Inflammatory macrophage treated with lipopolysaccharide for 4 hours (primary cell): Measurements from ENCODE around the gene CD80.
"Not testable (repeated sequence)": the region's sequence is repeated elsewhere in the genome, so short reads cannot be mapped to it uniquely, and the experiment has no call there.

Experiments used
- DNase-seq: peaks from one replicate; pipeline ENCODE4 v3.0.0-alpha.2; 2020

The CD80 gene, protein sequence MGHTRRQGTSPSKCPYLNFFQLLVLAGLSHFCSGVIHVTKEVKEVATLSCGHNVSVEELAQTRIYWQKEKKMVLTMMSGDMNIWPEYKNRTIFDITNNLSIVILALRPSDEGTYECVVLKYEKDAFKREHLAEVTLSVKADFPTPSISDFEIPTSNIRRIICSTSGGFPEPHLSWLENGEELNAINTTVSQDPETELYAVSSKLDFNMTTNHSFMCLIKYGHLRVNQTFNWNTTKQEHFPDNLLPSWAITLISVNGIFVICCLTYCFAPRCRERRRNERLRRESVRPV

DNA sequence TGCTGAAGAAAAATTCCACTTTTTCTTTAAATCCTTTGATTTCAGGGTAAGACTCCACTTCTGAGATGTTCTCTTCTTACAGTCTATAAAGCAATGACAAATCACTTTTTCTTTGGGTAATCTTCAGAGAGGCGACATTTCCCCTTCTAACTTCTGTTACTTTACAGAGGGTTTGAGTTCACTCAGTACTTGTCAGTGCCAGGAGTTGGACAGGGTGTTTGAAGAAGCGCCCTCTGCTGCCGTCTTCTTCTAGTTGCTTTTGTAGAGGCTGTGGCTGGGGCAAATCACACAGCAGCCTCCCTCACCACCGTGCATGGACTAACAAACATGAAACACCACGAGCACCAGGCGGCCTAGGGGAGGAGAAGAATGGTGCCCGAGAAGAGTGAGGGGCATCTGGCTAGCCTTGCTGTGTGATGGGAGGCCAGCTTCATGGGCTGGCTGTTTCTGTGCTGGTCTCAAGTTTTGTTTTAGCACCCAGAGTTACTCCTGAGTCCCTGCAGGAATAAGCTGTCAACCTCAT is at the start of gene CD80:
Gene CD80 (minus strand): TSS at position 174 of the 523 bp plus-strand sequence. CDS start 1,886 bp downstream, outside the sequence.
- DNase-seq: peak; percentile 95

DNA sequence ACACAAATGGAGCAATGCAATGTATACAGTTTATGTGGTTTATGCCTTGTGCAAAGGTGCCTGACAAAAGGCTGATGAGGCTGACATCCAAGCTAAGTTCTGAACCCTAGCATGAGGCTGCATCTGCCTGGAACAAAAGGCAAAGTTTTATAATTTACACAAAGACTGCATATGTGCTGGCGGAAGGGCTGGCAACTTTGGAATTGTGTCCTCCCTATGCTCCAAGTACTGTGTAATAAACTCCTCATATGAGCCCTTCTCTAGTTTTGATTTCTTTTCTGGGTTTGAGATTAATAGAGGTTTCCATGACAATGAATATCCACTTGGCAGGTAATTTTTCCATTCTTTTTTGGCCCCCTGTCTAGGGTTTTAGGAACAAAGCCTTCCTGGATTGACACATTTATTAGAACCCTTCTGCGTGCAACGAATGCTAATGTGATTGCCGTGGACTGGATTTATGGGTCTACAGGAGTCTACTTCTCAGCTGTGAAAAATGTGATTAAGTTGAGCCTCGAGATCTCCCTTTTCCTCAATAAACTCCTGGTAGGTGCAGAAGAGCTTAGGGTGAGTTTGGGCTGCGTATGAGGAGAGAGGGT is 49.1 kb upstream of the CD80 start:
- DNase-seq: no peak

DNA sequence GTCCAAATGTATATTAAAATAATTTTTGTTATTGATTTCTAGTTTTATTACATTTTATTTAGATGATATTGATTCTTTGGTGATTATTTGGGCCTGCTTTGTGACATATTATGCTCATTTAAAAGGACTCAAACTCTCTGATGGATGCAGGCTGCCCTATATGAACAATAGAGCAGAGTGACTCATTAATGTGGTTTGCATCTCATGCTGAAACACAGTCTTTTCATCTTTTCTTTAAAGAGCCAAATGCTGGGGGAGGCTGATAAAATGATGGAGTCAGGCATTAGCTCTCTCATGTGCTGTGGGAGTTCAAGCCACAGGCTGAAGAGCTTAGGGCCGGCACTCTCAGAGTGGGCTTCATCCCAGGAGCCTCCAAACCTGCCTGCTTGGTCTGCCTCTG is 45.5 kb upstream of the CD80 start:
- DNase-seq: no peak

DNA sequence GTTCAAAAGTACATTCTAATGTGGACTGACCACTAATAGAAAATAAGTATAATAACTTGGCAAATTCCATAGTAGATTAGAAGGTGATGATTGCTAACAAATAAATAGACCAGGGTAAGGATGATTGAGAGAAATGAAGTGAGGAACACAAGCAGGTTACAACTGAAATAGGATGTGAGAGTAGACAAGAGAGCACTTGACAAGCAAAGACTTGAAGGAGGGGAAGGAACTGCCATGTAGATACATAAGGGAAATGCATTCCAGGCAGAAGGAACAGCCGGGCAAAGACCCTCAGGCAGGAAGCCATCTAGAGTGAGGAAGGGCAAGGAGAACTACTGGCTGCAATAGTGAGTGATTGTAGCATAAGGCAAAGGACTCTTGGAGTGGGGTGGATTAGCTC is 43.3 kb upstream of the CD80 start:
- DNase-seq: no peak

DNA sequence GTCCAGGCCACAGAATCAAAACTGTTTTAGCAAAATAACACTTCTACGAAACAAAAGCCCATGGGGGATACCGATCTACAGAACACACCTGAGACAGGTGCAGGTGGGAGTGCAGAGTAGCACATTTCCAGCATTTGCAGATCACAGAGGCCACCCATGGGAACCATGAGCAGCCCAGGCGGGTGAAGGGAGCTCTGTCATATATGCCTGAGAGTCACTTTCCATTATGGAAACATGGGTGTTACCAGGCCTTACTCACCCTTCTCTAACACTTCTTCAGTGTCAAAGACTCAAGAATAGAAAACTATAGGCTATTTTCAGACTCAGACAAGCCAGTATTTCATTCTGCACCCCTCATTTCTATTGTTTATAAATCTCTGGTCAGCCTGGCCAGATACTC is 41.7 kb upstream of the CD80 start:
- DNase-seq: no peak

DNA sequence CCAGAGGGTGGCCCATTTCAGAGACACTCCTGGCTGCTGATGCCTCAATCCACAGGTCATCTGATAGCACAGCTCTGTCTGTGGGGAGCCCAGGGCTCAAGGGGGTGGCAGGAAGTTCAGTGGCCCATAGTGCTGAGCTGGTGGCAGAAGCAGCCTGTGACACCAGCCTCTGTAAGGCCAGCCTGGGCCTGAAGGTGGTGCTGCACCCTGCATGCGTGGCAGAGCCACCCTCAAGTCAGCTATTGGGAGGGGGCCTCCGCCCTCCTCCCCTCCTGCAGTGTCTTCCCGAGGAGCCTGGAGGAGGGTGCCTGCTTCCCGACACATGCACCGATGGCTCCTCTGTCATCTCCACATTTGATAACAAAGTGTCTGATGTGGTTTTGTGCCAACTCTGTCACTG is 41.3 kb upstream of the CD80 start:
- DNase-seq: no peak

DNA sequence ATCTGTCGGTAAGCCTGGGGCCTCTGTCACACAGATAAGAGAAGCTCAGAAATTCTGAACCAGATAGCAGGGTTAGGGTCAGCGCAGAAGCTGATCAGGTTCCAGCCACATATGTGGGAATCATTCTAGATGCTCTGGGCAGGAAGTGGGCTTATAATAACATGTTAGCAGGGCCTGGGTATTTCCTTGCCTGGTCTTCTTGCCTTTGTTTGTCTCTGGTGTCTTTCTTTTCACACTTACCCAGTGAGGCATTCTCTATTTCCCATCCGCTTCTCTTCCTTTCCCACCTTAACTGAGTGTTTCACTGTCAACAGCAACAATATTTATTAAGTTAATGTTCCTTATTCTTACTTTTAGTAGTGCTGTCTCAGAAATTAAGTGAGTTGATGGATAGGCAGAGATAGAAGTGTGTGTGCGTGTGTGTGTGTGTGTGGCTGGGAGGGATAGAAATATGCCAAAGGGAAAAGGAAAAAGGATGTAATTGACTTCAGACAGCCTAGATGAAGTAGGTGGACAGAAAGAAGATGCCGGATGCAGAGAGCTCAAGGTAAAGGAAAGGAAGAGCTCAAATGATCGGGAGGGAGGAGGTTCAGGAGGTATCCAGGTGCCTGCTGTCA is 40.3 kb upstream of the CD80 start:
- DNase-seq: no peak

DNA sequence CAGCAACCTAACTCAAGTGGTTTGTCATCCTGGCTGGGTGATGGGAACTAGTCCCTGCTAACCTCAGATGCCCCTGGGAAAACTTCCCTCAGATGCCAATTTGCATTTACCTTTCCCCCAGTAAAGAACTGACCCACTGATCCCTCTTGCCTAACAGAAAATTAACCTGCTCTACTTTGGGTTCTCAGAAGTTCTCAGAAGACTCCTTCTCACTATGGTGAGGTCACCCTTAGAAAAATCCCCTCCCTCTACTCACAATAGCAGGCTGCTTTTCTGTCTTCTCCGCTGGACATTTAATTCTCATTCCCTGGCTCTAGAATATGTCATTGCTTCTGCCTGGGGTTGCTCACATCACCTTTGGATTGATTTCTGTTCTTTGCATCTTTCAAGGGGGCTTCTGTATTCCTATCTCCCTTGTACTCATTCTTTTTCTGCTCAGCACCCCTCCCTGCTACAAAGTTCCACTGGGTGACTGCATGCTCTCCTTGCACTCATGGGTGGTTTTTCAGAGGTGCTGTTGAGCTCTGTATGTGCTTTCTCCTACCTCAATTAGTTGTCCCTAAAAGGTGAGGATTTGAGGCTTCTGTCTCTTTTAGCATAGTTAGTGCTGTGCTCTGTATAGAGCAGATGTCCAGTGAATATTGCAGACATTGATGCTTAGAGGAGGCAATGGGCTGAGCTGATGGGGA is 39.1 kb upstream of the CD80 start:
- DNase-seq: no peak

DNA sequence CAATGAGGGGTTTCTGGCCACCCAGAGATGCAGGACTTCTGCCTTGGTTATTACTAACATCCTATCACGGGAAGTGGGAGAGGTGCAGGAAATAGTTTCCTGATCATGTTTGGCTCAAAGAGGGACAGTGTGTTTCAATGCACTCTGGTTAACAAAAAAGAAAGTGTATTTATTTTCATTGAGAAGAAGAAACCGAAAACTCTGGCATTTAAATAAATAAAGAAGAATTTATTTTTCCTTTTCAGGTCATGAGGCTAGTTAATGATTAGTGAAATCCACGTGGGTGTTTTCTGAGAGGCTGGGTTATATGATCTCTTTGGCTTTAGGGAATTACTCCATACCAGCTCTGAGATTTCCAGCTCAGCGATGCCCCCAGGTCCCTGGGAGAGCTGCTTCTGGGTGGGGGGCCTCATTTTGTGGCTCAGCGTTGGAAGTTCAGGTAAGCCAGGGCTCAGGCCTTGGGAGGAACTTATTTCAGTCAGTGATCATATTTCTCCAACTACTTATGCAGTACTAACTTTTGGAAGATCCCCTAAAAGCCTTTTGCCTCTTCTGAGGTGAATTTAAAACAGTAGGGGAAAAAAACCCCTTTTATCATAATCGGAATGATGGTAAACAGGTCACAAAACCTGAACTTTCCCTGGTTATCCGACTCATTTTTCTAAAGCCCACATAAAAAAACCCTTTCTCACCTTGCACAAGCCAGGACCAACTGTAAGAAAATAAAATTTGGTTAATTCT is 38.3 kb upstream of the CD80 start, which contains the start of gene PLA1A:
Gene PLA1A (plus strand): TSS at position 338 of the 741 bp plus-strand sequence. CDS start 29 bp downstream, at position 367.
- peak; percentile 51 for DNase-seq

DNA sequence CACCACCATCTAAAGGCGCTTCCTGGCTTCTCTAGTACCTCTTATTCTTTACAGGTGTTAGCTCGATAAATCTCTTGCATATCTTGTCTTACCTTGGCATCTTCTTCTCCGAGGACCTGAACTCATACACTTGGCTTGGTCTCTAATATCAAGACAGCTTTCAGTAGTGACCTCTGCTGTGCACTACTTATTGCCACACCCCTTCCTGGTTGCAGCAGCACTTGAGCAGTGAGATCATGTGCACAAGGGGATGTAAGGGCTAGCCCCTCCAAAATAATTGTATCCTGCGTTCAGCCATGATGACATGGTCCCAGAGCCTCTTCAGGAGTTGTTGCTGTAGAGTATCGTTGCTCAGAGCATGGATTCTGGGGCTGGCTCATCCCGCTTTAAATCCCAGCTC is 37.0 kb upstream of the CD80 start:
- peak; percentile 72 for DNase-seq

DNA sequence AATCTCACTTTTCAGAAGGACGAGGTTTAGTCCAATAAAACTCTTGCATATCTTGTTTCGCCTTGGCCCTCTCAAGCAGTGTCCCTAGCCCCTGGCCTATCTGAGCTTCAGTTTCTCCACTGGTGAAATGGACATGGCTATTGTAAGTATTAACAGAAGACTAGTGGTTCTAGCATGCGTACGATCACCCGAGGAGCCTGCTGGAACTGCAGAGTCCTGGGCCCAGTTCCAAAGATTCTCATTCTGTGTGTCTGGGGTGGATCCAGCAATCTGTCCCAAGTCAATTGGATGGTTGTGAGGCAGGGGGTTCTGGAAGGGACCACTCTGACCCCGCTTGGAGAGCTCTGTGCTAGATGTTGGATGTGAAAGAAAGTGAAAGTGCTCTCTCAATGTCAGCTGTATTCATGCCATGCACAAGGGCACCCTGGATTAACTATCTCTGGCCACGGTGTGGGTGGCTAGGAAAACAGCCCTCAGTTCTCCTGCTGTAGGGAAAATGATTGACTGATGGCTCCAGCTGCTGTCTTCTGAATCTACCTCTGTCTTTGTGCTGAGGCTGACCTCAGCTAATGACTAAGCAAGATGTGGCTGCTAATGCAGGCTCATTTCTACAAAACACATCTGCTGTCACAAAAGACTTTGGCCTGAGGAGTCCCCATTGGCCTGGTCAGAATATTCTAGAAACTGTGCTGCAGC is 36.4 kb upstream of the CD80 start:
- peak; percentile 64 for DNase-seq

DNA sequence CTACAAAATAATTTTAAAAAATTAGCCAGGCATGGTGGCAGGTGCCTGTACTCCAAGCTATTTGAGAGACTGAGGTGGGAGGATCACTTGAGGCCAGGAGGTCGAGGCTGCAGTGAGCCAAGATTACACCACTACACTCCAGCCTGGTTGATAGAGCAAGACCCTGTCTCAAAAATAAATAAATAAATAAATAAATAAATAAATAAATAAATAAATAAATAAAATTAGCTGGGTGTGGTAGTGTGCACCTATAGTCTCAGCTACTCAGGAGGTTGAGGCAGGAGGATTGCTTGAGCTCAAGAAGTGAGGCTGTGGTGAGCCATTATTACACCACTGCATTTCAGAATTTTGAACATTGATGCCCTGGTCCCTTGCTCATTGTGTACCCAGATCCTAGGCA is 35.5 kb upstream of the CD80 start:
- not testable (repeated sequence) for DNase-seq

DNA sequence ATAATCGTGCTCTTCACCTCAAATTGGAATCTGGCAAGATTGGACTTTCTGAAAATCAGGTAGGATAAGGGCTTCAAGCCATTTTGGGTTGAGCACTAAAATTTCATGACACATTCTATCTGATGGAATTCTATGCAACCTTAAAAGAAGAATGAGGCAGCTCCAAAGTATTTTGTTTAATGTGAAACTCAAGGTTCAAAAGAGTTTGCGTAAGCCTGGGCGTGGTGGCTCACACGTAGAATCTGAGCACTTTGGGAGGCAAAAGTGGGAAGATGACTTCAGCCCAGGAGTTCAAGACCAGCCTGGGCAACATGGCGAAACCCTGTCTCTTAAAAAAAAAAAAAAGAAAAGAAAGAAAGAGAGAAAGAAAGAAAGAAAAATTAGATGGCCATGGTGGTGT is 34.7 kb upstream of the CD80 start:
- peak; percentile 68 for DNase-seq

DNA sequence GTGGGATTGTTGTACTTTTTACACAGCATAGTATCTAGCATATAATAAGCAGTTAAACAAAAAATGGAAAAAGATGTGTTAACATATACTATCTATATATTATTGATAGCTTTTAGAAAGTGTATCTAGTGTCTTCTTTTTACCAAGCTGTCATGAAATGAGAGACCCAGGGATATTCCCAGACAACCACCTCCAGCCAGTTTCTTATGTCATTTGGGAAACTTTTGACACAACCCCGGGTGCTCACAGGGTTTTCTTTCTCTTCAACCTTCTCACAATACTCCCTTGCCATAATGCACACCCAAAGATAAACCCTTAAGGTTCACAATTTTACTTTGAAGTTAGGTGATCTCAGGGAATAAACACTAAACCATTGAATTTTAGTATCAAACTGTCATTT is 33.4 kb upstream of the CD80 start:
- peak; percentile 91 for DNase-seq

DNA sequence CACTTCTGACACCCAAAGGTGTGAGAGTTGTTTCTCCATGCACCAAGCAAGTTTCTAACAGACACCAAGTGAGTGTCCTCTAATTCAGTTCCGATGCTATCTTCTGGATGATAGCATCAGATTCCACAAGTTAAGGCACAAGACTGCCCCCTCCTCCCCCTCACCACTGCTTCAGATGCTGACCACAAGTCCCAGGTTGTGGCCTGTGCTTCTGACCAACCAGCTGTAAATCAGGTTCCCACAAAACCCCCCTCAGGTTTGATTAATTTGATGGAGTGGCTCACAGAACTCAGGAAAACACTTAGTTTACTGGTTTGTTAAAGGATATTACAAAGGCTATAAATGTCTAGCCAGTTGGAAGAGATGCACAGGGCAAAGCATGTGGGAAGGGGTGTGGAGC is 31.3 kb upstream of the CD80 start:
- DNase-seq: no peak

DNA sequence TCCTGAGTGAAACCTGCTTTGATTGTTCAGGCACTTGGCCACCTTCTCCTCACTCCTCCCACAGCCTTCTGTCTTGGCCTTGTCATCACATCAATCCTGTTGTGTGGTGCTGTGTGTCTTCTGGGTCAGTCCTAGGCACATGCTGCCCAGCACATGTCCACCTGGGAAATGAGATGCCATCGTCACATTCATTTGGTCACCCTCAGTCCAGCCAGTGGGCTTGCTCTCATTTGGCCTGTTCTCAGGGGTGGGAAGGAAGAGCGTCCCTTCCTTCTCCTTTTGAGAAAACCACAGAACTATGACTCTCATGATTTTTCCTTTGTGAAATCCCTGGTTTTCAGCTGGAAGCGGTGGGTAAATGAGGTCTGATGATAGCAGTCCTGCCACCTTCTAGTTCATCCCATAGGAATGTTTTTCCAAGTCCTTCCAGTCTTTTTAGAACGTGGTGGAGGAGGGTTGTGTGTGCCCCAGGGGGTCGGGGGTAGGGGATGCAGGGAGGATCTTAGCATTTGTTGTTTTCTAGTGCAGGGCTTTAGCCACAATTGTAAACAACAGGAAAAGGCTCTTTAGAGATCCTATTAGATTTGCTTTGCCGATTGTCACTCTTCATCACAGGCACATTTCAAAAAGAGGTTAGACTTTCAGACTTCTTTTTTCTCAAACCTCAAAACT is 29.8 kb upstream of the CD80 start:
- DNase-seq: peak; percentile 97

DNA sequence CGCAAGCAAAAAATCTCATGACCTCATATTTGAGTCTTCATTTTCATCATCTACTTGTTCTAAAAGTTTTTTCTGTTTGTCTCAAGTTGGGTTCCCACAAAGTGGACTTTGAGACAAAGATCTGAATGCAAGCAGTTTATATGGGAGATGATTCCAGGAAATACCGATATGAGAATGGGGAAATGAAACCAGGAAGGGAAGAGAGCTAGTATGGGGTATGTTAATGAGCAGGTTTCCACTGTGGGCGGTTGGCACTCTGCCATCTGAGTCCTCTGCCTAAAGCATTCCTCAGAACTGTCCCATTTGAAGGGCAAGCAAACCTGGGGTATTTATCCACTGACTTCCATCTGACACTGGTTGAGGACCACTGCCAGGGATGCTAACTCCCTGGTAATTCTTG is 28.7 kb upstream of the CD80 start:
- peak; percentile 99 for DNase-seq

DNA sequence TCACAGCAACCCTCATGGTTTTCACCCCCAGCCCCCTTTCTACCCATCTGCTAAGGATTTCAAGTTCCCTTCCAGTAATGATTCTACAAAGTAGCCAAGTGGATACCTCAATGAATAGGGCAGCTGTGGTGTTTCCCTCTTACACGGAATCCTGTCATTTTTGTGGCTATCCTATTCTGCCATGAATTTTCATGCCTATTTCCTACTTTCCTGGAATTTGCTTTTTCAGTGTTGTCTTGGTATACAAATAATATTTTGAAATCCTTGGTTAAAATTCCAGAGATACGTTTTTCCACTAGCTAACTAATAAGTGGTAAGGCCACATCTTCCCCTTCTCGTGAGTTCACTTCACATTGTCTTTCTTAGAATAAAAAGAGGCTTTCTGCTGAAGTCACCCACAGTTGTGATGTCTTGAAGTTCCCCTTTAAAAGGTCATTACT is 27.3 kb upstream of the CD80 start:
- DNase-seq: peak; percentile 86

DNA sequence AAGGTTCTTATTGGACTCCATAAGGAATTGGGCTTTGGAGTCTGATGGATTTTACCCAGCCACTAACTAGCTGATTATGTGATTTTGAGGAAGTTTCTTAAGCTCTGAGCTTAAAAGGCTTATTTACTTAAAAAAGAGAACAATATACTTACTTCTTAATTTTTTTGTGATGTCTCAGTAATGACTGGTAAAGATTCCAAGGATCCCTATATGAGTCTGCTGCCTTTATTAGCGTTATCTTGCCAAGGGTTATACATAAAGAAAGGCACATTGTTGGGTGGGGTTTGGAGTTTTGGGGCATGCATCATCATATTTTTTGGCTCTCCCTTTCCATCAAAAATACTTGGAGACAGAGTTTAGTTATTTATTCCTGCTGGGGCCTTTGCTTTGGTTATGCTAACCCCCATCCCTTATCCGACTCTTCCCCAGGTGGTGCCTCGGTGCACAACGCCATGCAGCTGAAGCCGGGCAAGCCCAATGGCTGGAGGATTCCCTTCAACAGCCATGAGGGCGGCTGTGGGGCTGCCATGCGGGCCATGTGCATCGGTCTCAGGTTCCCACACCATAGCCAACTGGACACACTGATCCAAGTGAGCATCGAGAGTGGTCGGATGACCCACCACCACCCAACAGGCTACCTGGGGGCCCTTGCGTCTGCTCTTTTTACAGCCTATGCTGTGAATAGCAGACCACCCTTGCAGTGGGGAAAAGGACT is 26.6 kb upstream of the CD80 start:
- DNase-seq: peak; percentile 64

DNA sequence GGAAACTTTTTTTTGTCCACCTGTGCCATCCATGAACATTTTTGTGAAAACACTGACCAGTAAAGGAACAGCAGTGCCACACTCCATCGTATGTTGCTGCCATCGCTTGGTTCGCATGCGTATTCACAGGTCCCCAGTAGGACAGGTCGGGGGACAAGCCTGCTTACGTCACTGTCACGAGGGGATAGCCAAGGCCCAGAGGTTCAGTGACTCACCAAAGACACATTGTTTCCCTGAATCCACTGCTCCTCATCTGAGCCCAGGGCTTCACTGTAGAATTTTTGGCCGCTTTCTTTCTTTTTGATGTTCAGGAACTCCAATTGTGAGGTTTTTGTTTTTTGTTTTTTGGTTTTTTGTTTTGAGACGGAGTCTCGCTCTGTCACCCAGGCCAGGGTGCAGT is 25.8 kb upstream of the CD80 start:
- peak; percentile 79 for DNase-seq

DNA sequence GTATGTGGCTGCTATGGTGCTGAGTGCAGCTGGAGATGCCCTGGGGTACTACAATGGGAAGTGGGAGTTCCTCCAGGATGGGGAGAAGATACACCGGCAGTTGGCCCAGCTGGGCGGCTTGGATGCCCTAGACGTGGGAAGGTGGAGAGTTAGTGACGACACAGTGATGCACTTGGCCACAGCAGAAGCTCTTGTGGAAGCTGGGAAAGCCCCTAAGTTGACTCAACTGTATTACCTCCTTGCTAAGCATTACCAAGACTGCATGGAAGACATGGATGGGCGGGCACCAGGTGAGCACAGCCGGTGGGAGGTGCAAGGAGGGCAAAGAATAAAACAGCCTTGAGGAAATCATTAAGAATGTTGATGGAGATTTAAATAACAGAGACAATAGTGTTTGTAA is 22.8 kb upstream of the CD80 start:
- DNase-seq: peak; percentile 99
